NCI-H187 (cell line): ENCODE results near the gene FXYD2.
A peak's percentile ranks its signal among the peaks of the same experiment; 100 is the strongest.
"Not testable (repeated sequence)": the region's sequence is repeated elsewhere in the genome, so short reads cannot be mapped to it uniquely, and the experiment has no call there.

Source experiments
- DNase-seq, 2 experiments: peaks; one replicate each; lab custom pipeline; 2025; lab: John Stamatoyannopoulos, UW

FXYD2 gene

DNA sequence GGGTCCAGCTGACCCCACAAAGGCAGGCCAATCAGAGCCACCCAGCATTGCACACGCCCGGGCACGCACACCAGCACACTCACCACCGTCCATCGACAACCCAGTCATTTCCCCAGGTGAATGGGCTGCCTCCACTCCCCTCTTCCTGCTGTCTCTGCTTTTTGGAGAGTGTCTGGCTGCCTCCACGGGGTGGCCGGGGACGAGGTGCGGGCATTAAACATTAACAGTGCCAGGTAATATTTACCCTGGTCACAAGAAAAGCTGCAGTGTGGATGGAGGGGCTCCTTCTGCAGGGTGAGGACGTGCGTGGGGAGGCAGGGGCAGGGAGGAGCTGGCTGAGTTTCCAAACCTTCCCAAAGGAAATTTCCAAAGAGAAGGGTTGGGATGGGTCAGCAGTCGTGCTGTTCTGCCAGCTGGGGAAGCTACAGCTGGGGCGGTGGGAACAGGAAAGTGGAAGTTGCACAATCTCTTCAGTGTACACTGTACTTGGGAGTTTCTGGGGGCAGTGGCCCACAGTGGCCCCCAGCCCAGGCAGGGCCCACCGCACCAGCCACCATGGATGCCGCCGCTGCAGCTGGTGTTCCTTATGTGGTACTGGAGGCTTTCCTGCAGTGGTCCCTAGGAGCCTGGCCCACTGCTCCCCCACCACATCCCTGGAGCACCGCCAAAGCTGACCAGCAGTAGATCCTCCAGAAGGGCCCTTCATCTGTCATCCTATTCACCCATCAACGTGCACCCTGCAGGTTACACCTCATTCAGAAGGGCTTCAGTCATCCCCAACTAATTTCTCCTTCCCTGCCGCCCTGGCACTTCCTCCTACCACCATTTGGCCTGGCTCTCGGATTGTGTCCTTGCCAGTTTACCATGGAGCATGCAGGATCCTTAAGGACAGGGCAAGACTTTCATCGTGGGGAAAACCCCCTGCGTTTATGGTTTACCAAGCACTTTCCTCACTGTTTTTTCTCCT, at the start of gene FXYD2:
FXYD2 (minus strand) TSS at position 174 of the 967 bp plus-strand sequence; CDS start at position 108, 66 bp downstream.
- no peak for DNase-seq

DNA sequence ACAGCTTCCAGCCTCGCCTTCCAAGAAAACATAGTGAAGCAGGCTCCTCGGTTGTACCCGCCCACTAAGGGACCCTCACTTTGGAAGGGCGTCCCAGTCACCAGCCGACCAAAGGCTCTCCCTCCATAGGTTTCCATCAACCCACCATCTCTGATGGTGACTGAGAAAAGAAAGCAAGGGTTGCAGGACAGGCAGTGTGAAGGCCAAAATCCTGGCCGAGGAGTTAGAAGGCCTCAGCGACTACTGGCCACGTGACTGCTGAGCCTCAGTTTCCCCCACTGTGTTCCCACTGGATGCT, 49.2 kb upstream of the FXYD2 start:
- DNase-seq = no peak

DNA sequence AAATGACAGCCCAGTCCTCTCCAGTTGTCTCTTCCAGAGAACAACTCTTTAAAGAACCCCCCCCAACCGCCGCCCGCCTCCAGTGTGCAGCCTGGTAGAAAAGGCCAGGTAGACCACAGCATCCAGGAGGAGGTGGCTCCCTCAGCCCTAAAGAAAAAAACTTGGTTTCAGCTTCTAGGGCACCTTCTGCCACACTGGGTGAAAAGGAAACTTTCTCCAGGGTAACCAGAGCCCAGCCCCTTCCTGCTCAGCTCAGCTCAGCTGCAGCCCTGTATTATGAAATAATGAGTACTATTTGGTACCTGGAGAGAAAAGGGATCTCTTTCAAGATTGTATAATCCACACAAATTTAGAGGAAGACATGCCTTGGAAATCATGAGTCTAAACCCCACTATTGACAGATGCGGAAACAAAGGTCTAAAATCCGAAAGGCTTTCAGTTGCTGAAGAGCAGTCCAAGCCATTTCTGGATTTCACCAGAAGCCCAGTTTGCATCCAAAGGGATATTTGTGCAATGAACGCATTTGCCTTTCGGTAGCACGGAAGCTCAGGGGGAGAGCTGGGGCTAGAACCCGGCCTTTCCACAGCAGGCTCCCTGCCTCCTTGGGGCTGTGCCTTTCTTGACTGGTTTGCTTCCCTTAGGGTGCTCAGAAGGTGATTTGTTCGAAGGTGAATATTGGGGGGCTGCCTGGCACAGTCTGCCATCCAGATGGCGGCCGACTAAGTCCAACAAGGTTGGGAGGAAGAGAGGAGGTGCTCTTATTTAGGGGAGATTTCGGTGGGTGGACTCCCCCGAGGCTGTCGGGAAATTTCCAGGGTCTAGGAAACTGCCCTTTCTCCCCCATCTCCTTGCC, 48.7 kb upstream of the FXYD2 start:
- DNase-seq = no peak

DNA sequence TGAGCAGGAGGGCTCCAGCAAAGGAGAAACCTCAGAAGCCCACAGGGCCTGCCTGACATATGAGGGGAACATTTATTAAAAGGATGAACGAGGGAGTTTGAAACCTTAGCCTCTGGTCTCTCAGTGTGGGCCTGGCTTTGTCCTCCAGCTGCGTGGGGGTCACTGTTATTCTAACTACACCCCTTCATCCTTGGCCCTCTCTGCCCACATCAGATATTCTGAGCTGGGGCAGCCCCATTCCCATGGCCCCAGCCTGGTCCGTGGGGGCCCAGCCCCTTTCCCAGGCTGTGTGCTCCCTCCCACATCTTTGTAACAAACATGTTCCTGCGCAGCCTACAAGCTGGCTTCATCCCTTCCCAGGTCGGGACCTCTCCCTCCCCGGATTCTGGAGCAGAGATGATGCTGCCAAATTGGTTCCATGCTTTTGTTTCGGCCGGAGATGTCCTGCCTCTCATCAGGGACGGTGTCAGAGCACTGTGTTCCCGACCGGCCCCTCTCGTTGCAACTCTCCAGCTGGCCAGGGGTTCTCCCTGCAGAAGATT, 47.9 kb upstream of the FXYD2 start:
- DNase-seq = no peak

DNA sequence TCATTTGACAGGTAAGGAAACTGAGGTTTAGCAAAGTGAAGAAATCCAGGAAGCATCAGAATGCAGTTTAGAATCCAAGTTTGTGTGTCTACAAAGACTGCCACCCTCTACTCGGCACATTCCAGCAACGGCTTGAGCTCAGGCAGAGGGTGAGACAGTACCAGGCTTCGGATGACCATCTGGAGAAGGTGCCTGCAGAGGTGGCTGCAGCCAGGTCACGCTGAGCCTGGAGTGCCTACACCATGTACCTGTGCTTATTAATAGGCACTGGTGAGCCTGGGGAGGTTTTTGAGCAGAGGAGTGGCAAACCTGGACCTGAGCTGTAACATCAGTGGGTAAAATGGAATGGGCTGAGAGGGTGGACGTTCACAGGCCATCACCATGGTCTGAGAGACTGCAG, 47.2 kb upstream of the FXYD2 start:
- no peak for DNase-seq

DNA sequence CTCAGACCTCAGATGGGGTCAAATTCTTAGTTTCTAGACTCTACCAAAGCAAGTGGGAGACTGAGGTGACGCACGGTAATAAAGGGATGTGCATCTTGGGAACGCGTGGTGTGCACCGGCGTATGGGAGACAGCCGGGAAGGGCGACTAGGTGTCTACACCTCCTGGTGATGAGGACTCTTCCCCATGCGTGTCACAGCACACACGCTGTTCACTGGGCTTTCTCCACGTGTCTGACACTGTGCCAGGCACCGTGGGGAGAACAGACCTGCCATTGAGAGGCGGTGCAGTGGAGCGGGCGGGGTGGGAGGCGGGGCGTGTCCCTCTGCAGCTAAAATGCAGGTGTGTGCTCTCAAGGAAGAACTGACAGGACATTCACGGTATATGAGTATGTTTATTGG, 46.6 kb upstream of the FXYD2 start:
- DNase-seq = no peak

DNA sequence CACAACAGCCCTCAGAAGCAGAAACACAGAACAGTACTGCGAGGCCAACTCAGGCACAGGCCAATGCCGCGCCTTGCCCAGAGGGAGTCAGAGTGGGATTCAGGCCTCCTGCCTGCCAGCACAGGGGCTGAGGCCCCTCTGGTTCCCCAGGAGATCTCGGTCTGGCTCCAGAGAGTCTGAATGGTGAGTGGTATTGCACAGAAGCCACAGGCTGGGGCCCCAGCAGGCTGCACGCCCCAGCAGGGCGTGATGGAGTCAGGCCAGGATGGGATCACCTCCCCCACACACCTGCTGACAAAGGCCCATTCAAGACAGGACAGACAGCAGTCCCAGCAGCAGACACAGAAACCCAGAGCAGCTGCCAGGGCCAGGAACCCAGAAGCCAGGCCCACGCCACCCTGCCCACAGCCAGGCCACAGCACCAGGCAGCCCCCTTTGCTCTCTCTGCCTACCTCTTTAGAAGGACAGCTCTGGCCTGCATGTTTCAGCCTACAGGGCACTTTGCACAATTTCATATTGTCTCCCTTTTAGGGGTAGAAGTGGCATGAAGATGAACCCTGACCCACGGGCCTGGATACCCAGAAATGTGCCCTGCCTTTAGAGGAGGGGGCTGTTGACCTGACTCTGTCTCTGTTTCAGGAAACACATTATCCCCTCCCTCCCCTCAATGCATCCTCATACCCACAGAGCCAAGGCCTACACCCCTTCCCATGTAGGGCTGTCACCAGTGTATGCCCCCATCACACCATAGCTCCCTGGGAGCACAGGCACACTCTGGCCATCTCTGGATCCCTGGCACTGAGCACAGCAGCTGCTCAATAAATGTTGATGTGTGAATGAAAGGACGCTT, 45.8 kb upstream of the FXYD2 start:
- DNase-seq = no peak

DNA sequence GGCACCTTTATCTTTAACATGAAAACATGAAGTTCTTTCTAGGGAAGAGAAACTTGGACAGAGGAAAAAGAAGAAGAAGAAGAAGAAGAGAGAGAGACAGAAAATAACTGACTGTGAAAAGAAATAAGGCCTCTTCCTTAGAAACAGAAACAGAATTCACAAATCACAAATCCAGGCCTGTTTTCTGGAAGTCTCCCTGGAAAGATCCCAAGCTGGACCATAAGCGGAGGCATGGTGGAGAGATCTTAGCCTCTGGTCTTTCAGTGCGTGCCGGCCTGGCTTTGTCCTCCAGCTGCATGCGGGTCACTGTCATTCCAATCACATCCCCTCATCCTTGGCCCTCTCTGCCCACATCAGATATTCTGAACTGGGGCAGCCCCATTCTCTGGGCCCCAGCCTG, 45.1 kb upstream of the FXYD2 start:
- no peak for DNase-seq

DNA sequence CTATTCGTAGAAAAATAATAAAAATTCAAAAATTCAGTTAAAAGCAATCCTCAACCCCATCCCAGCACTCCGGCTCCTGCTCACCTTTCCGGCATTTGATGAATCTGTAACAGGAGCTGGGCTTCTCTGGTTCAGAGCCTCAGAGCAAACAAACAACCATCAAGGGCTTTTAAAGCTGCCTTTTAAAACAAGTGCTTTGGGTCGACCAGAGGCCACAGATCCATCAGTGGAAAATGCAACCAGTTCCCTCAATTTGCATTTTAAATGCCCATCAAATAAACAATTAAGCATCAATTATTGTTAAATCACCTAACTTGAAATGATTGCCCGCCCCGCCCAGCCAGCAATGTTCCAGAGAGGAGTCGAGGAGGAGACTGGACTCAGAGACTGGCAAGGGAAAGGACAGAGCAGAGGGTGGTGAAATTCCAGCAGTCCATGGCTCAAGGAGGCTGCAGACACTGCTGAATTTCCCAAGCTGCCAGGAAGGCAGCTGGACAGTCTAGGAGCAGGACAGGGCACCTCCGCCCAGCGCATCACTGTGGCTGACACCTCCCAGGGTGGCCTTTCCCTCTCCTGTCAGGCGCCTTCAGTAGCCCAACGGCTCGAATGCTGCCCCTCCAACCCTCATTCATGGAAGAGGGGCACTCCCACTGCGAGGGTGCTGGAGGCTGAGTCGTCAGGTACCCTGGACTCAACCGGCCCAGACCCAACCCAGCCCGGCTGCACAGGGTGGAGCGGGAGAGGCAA, 44.4 kb upstream of the FXYD2 start:
- peak; percentile 9 to 41 for DNase-seq

DNA sequence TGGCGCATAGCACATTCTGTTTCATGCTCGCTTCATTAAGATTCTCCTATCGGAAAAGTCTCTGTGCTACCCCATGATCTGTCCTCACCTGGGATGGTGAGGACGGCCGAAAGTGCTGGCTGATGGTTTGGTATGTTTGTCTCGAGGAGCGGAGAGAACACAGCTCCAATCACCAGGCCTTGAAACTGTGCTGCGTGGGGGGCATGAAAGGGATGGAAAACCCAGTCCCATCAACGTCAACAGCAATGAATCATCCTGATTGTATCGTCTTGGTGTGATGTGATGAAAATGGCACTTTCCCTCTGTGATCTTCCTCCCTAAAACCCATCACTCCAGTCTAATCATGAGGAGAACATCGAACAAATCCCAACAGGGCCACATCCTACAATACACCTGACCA, 43.5 kb upstream of the FXYD2 start:
- DNase-seq = no peak

DNA sequence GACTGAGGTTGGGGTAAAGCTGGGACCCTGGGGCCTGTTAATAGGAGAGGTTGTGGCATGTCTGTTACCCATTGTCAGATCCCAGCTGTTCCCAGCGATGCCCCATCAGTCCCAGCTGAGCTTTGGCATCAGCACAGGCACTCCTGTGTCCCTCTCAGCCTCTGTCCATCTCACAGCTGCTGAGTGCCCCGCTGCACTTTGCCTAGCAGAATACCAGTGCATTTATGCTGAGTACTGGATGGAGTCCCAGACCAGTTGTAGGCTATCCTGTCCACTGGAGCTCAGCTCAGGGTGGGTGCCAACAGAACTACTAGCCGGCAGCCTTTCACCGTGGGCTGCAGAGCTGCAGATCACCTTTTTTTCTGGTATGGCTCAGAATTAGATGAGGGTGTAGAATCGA, 42.0 kb upstream of the FXYD2 start:
- no peak for DNase-seq

DNA sequence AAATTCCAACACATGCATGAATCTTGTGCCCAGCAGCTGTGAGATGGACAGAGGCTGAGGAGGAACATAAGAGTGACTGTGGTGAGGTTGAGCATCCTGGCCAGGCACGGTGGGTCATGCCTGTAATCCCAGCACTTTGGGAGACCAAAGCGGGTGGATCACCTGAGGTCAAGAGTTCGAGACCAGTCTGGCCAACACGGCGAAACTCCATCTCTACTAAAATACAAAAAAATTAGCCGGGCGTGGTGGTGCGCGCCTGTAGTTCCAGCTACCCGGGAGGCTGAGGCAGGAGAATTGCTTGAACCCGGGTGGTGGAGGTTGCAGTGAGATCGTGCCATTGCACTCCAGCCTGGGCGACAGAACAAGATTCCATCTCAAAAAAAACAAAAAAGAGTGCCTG, 41.0 kb upstream of the FXYD2 start:
- DNase-seq = not testable (repeated sequence)

DNA sequence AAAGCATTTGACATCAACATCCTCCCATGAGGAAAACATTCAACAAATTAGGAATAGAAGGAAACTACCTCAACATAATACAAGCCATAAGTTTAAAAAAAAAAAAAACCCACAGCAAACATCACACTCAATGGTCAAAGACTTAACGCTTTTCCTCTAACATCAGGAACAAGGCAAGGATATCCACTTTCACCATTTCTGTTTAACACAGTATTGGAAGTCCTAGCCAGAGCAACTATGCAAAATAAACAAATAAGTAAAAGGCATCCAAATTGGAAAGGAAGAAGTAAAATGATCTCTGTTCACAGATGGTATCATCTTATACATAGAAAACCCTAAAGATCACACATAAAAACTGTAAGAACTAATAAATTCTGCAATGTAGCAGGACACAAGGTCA, 38.8 kb upstream of the FXYD2 start:
- DNase-seq = no peak

DNA sequence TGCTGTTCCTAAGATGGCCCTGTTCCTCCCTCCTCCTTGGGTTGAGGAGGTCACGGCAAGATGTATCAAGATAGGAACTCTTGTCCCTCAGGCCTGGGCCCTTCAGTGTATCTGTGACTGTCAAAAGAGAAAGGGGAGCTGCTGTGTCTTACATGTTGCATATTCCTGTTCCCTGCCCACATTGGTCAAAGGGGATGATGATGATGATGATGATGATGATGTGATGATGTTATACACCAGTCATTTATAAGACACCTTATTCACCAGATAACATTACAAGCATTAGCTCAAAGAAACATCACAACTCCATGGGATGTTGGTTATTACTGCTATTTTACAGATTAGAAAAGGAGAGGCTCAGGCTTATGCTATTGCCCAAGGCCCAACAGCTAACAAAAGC, 38.2 kb upstream of the FXYD2 start:
- DNase-seq = no peak

DNA sequence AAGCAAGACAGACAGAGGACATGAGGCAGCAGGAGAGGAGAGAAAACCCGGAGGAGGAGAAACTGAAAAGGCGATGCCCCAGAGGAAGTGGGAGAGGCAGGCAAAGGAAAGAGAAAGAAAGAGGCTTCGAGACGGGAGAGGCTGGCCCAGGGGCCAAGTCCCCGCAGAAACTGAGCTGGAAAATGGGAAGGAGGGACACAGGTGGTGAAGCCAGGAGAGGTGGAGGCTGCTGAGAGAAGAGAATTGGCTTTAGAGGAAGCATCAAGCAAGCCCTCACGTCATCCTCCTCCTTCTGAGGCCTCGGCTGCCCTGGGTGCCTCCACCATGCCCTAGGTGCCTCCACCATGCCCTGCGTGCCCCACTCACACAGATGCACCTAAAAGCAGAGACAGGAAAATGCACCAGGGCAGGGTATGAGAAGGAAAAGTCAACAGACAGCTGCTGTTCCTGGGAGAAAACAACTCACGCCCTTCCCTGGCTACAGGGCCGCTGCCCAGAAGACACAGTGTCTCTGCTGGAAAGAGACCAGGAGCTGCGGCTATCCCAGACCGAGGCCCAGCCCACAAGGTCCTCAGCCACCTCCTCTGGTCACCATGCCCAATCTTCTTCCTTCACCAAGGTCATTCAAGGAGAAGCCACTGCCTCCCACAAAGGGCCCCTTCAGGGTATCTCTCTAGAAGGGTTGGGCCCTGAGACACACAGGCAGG, 37.6 kb upstream of the FXYD2 start:
- no peak for DNase-seq

DNA sequence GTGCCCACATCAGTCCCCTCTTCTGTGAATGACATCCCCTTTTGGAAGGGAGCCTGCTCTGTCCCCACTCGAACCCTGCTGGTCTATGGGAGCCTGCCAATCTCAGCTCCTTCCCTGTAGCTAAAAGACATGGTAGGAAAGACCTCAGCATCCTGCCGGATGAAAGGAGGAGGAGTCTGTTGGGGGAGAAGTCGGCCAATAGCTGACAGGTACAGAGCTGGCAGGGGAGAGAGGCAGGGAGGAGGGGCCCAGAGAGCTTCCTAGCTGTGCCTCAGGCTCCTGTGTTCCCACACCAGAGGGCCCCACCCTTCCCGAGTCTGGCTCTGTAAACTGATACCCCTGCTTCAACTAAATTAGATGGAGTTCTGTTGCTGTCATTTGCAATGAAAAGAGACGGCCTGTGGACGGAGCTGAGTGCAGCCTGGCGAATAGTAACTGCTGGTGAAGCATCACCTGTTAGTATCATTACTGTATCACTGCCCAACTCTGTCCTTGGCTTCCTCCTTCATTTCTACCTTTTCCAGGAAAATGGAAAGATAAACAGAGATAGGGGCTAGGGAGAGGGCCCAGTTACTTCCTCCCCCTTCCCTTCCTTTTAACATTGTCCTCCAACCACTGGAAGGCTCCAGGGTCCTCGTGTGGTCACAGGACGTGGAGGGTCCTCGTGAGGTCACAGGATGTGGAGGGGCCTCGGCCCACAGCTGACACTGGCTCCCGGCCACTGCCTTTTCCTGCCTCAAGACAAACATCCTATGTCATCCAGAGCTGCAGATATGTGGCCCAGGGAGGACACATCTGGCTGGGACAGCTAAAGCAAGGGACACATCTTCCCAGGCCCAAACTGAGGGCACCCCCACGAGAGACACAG, 36.8 kb upstream of the FXYD2 start:
- DNase-seq = peak; percentile 53 to 80

DNA sequence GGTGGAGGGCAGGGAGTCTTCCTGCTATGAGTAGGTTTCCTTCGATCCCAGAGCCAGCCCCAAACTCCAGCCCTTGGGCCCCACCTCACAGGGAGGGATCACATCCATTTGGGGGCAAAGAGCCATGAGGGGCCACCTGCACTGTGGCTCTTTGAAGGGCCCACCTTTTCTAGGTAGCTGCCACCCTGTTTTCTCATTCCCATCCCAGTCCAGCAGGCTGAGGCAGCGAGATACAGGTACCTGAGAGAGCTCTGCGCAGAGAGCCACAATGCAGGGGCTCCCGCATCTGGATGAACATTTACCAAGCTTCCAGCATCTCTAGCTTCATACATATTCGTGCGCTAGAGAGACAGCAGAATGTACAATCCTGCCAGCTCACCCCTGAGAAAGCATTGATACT, 35.6 kb upstream of the FXYD2 start:
- no peak for DNase-seq

DNA sequence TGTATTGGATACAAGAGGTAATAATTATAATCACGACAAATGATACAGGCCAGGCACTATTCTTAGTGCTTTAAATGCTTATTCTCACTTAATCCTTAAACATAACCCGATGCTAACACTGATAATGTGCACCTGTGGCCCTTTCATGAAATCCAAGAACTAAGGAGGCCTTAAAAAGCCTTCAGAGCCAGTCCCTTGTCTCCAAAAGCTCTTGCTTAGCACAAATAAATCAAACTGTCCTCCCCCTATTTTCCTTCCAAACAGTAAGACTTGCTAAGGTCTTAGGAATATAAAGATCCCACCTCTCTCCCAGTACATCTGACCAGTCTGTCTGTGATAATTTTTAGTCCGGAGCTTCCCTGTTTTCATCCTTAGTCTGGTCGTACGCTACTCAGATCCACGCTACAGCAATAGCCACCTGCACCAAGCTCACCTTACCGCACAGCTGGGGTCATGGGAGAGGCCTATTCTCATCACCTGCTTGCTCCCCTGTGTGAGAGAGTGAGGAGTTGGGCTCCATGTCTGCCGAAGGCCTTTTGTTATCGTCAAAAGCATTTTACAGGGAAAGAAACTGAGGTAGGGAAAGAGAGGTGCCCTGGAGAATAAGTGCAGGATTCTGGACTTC, 35.1 kb upstream of the FXYD2 start:
- no peak for DNase-seq

DNA sequence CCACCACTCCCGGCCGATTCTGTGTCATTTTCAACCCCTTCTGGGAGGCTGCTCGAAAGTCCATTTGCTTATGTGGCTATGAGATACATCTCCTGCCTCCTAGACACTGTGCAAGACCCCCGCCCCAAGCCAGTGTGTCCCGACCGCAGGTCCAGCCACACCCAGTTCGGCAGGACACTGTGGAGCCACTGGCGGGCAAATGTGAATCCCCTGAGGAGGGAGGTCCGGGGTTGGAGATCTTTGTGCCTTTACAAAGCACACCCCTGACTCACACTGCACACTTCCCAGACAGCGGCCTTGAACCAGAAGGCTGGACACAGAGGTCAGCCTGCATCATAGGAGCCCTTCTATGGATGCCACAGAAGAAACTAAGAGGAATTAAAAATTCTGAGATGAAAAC, 34.5 kb upstream of the FXYD2 start:
- DNase-seq = no peak
